ENCODE results near the gene CFAP410.
A peak's percentile ranks its signal among the peaks of the same experiment; 100 is the strongest.
"Not testable (repeated sequence)": the region's sequence is repeated elsewhere in the genome, so short reads cannot be mapped to it uniquely, and the experiment has no call there.

Gene CFAP410

DNA sequence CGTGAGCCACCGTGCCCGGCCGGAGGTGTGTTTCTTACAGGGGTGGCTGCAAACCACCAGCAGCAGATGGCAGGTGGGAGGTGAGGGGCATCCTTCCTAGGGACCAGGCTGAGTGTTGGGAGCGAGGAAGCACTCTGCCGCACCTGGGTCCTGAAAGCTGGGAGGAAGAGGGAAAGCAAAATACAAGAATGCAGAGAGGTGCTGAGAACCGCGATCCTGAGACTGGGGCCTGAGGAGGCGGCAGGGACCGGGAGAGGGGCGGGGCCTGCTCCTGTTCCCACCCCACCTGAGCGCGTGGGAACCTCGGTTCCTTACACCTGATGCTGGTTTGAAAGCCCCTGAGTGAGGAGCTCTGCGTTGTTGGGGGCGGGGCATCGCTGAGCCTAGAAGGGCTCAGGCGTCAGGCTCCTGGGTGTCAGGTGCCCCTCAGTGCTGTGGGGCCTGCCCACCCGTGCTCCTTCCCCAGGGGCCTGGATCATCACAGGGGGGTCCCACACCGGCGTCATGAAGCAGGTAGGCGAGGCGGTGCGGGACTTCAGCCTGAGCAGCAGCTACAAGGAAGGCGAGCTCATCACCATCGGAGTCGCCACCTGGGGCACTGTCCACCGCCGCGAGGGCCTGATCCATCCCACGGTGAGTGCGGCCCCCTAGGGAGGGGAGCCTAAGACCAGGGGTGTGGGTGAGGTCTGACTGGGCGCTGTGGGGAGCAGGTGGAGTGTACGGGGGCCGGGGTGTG lies 29.7 kb upstream of the CFAP410 start:
- DNase-seq (ENCODE audit: low read depth) = no peak

DNA sequence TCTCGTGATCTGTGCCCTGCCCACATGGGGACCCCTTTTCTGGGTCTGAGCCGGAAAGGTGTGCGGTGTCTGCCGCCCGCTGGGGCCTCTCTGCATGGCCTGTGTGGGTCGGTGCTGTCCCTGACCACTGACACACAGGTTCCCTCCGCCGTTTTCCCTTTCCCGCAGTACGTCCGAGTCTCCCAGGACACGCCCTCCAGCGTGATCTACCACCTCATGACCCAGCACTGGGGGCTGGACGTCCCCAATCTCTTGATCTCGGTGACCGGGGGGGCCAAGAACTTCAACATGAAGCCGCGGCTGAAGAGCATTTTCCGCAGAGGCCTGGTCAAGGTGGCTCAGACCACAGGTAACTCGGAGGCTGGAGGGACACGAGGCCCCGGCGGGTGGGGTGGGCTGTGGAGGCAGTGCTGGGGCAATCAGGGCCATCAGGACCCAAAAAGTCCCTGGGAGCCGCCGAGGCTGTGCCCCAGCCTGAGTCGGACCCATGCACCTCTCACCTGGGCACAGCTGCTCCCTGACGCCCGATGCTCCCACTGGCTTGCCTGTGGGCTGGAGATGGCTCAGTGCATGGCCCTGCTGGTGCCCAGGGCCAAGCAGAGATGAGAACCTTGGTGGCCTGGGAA lies 27.5 kb upstream of the CFAP410 start:
- DNase-seq (ENCODE audit: low read depth) = no peak

DNA sequence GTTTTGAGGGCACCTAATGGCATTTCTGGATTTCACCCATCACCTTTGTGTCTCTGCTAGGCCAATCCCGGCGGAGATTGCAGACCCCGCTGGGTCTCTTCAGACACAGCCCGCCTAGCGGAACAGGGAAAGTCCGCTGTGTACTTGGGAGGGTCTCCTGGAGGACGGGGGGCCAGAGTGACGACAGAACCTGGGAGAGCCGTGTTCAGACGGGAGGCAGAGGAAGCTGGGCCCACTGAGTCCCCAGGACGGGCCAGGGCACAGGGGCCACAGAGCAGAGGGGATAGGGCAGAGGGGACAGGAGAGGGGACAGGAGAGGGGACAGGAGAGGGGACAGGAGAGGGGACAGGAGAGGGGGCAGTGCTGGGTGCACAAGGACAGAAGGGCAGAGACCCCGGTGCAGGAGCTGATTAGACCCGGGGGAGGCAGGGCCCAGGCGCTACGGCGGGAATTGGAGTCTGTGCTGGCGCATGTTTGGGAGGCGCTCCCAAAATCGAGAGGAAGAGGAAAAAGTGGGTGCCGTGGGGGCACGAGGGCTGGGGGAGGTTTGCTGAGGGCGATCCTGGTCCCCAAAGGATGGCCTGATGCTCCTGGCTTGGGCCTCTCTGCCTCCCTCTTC lies 26.9 kb upstream of the CFAP410 start:
- DNase-seq (ENCODE audit: low read depth) = no peak

DNA sequence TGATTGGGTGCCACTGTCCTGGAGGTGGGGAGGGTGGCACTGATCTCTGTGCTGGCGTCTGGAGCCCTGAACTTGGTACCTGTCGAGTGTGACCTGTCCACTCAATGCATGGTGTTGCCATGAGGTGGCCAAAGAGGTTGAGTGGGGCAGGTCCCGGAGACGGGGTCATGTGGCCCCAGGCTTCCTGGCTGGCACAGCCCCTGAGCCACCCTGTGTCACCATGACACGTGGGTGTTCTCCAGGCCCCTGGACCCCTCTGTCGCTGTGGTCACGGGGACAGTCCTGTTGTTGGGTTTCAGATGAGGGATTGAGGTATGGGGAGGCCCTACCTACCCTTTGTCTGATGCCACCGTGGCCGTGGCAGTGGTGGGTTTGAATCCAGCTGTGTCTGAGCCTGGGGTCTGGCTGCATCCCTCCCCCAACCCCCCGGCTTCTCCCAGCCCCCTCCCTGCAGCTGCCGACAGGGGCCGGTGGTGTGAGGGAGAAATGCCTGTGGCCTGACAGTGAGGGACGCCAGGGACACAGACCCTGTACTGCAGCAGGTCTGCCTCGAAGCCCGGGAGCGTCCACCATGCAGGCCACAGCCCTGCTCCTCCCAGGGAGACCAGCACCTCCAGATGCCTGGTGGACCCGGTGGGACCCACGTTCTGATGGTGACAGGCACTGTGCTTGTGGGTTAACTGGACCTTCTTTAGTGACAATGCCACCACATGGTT lies 26.2 kb upstream of the CFAP410 start:
- no peak for DNase-seq (ENCODE audit: low read depth)

DNA sequence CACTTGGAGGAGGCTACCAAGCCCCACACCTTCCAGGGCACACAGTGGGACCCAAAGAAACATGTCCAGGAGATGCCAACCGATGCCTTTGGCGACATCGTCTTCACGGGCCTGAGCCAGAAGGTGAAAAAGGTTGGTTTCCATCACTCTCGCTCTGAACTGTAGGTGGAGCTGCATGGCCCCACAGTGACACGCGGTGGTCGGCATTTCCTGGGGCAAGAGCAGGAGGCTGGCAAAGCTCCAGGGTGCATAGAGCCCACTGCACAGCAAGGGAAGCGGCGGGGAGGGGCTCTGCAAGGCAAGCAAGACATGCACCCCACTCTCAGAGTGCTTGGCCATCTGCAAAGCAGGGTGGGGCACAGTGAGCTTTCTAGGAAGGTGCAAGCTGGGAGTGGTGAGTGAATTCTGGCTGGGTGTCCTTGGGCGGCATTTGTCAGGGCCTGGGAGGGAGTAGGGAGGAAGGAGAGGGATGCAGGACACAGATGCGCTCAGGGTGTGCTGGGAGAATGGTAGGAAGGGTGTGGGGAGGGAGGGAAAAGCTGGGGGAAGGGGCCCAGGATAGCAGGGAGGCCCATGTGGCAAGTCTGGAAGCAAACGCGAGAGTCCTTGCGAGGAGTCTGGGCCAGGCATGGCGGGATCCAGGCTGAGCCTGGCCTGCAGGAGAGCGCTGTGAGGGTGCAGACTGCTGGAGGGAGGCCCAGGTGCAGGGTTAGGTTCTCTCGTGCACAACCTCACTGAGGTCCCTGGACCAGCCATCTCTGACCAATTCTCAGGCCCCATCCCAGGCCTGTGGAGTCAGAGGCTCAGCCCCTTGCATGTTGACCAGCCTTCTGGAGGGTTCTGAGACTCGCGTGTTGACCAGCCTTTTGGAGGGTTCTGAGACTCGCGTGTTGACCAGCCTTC lies 25.2 kb upstream of the CFAP410 start:
- no peak for DNase-seq (ENCODE audit: low read depth)

DNA sequence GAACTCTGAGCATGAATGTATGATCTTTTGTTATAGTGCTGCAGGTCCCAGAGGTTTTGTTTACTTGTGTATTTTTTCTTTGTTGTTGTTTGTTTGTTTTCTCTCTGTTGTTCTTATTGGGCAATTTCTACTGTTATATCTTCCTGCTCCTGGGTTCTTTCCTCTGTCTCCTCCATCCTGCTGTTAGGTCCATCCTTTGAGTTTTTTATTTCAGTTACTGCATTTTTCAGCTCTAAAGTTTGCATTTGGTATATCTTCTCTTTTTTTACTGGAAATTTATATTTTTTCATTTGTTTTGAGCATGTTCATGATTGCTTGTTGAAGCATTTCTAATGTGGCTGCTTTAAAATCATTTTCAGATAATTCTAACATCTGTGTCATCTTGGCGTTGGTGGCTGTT lies 24.1 kb upstream of the CFAP410 start:
- DNase-seq (ENCODE audit: low read depth) = no peak

DNA sequence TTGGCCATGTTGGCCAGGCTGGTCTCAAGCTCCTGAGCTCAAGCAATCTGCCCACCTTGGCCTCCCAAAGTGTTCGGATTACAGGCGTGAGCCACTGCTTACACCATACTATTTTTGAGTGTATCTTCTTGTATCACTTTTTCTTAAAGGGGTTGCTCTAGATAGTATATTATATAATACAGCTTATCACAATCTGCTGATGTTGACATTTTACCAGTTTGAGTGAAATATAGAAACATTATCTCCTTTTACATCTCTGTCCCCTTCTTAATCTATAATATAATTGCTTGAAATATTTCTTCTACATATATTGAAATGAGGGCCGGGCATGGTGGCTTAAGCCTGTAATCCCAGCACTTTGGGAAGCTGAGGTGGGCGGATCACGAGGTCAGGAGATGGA lies 22.7 kb upstream of the CFAP410 start:
- DNase-seq (ENCODE audit: low read depth) = not testable (repeated sequence)

DNA sequence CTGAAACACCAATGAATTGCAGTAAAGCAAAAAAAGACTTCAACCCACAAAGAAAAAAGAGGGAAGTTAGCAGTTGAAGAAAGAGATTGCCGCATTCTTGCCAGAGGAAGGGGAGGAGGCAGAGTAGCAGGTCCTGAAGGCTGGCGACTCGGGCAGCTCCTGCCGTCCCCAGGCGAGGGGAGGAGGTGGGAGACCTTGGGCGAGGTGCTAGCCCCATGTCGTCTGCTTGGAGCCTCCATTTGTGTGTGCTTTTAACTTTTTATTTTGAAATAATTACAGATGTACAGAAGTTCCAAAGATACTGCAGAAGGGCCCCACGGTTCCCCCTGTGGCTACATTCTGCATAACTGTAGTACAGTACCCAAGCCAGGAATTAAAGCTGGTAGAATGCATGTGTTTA lies 21.0 kb upstream of the CFAP410 start:
- DNase-seq (ENCODE audit: low read depth) = no peak

DNA sequence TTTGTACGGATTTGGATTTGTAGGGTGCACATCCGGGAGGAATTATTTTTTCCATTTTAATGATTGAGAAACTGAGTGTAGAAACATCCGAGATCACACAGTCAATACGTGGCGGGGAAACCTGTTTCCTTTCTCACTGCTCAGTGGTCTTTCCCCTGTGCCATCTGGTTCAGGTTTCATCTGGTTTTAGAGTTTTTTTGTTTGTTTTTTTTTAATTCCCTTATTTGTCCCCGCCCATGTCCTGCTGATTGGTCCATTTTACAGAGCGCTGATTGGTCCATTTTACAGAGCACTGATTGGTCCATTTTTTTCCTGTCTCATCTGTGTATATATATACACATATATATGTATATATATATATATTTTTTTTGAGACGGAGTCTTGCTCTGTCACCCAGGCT lies 20.2 kb upstream of the CFAP410 start:
- no peak for DNase-seq (ENCODE audit: low read depth)

DNA sequence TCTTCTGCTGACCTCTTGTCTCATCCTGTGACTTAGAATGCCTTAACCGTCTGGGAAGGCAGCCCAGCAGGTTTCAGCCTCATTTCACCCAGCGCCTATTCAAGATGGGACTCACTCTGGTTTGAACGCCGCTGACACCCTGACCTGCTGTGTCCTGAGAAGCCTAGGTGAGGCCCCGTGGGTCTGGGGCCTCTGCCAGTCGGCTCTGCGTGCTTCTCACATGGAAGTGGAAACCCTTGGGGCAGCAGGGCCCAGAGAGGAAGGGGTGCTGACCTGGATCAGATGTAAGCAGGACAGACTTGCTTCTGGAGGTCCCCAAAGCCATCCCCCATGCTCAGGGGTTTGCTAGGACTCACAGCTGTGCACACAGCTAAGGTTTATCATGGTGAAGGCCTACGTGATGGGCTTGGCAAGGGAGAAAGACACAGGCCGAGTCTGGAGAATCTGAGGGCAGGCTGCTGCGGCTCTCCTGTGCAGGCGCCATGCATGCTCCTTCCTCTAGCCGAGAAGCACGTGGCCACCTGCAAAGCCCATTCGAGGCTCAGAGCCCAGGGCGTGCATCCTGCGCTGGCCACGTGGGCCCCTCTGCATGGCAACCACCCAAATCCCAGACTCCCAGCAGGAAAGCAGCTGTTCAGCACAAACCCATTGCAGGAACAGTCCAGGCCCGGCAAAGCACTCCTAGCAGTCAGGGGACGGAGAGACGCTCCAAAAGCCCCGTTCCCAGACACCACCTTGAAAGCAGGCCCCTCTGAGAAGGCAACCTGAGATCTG lies 18.1 kb upstream of the CFAP410 start:
- no peak for DNase-seq (ENCODE audit: low read depth)

DNA sequence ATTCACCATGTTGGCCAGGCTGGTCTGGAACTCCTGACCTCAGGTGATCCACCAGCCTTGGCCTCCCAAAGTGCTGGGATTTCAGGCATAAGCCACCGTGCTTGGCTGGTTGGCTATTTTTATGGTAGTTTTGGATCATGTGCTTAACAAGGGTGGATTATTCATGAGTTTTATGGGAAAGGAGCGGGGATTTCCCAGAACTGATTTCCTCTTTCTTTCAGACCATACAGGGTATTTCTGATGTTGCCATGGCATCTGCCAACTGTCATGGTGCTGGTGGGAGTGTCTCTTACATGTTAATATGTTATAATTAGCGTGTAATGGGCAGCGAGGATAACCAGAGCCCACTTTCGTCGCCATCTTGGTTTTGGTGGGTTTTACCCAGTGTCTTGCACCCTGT lies 17.4 kb upstream of the CFAP410 start:
- DNase-seq (ENCODE audit: low read depth) = no peak

DNA sequence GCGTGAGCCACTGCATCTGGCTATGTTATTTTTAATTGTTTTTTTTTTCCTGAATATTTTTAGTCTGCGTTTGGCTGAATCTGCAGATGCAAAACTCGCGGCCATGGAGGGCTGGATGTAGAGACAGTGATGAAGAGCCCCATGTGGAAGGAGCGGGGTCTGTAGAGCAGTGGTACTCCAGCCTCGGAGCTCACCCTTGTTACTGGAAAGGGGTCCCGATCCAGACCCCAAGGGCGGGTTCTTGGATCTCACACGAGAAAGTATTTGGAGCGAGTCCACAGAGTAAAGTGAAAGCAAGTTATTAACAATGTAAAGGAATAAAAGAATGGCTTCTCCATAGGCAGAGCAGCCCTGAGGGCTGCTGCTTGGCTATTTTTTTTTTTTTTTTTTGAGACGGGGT lies 17.0 kb upstream of the CFAP410 start:
- DNase-seq (ENCODE audit: low read depth) = no peak

DNA sequence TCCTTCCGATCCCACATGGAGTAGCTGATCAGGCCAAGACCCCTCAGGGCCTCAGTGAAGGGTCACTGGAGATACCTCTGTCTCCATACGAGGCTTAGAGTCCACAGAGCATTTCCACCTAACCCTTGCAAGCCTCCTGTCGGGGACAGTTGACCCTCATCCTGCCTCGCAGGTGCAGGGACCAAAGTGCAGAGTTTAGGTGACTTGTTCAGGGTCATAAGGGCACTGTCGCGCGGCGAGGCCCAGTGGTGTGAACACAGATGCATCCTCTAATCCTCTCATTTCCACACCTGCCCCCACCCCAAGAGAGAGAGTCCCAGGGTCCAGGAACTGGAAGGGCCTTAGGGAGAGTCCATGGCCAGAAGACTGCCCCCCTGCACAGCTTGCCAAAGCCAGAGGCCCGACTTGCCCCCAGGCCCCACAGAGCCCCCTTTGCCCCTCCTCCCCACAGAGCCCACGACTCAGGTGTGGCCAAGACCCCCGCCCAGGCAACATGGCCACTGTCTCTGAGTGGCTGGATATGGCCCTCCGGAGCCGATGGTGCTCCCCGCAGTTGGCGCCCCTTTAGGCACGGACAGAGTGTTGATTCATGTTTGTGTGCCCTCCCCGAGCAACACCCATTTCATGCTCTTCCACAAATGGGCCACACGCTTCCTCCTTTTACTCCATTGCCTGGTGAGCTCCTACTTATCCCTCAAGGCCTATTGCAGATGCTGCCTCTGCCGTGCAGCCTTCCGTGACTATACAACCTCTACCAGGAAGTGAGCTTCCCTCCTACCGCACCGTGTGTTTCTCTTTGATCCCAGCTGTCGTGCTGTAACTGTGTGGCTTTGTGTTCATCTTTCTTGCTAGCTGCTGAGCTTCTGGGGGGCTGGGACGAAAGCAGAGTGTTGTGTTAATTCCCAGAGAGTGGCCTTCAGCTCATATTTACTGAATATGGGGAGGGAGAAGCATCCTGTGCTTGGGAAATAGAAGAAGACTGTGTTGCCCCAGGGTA lies 15.9 kb upstream of the CFAP410 start:
- no peak for DNase-seq (ENCODE audit: low read depth)

DNA sequence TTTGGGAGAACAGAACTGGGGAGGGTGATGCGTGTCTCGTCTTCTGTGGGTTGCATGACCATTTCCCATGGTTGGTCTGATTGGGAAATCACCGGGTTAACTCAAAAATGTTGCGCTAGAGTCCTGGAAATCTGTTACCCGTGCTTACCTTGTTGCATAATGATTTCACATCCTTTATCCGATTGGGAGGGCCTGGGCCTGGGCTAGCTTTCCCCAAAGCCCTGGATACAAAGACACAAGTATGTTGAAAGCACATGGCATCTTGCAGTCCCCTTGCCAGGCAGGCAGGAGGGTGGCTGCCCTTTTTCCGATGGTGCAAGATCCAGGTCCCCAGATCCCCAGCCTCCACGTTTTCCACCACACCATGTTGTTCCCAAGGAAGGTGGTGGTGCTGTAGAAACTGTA lies 14.8 kb upstream of the CFAP410 start:
- no peak for DNase-seq (ENCODE audit: low read depth)

DNA sequence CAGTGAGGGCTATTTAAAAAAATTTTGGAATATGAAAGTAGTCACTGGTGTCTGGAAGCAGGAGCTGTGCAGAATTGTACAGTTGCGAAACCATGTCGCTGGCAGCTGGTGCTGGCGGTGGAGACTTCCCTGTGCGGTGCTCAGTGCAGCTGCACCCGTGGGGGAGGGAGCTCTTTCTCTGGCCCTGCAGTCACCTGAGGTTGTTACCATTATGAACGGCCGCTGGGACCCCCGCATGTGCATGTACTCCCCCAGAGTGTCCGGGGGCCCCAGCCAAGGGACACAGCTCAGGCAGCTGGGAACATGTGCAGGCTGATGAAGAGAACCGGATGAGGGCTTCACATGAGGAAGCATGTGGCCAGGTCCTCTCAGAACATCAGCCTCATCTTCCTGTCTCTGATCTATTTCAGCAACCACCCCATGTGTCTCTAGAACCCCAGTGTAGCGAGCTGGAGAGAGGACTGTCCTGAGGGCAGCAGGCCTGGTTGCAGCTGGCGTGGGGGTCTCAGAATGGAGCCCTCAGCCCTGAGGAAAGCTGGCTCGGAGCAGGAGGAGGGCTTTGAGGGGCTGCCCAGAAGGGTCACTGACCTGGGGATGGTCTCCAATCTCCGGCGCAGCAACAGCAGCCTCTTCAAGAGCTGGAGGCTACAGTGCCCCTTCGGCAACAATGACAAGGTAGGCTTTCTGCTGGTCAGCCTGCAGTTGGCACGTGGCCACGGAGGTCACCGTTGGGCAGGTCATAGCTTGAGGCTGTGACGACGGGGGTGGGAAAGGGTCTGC lies 14.2 kb upstream of the CFAP410 start, which contains the start of gene TRPM2:
Gene TRPM2 (plus strand): TSS at position 431 of the 780 bp plus-strand sequence. CDS start 80 bp downstream, at position 511.
- peak; percentile 39 for DNase-seq (ENCODE audit: low read depth)

DNA sequence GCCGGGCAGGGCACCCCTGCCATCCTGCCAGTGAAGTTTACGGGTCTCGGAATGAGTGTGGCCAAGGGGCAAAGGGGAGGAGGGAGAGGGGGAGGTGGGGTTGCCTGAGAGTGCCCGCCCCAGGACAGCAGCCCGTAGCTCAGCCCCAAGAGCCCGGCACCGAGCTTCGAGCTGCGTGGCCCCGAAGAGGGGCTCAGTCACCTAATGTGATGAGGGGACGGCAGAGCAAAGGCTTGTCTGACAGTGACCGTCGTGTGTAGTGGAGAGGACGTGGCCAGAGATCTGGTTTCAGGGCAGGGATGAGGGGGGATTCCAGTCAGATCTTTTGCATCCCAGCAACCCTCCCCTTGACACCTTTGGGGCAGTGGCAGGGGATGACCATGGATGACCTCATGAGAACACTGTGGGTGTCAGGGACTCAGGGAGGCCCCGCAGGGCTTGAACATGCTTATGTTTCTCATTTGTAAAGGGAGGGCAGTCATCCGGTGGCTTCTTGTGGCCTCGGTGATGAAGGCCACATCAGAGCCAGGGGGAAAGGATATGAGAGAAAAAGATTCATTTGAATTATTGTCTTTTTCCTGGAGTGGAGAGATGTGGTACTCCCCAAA lies 13.2 kb upstream of the CFAP410 start:
- no peak for DNase-seq (ENCODE audit: low read depth)

DNA sequence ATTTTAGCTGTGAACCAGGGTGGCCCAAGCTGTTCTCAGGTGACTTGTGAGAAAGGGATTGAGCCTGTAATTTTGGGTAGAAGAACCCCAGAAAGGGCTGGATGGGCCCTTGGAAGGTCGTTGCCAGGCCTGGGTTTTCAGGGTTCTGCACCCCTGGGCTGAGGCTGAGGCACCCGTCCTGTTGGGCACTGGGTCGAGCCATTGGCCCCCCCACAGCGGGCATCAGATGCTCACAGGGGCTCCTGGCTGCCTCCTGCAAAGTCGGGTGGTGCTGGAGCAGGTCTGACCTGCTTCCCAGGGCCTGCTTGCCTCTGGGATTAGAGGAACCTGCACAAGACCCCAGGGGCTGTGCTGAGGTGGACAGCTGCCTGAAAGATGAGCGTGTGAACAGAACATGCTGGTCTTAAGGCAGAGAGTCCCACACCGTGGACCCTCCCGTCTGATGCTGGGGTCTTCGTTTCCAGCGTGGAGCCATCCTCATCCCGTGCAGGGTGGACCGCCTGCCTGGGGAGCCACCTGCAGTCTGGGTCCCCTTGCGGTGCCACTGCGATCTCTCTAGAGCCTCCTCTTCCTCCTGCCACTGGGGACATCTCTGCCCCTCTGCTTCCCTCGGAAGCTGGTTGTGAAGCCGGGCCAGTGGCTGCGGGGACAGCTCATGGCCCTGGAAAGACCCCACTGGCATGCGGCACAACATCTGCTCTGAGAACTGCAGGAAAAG lies 12.5 kb upstream of the CFAP410 start:
- DNase-seq (ENCODE audit: low read depth) = no peak

Data from iris pigment epithelial cell (primary cell).